EH (cell line): ENCODE measurements around the gene AXL.
"Not testable (repeated sequence)": the region's sequence is repeated elsewhere in the genome, so short reads cannot be mapped to it uniquely, and the experiment has no call there.

ENCODE experiments used
- DNase-seq: peaks from one replicate; pipeline ENCODE4 v3.0.0-alpha.2; 2015; ENCODE audit warnings: low read depth

The AXL gene

GRCh38 chr19:41218615-41219507 is at the start of gene AXL:
AXL (plus strand) TSS chr19:41219223; CDS start chr19:41219393, 170 bp downstream.
- peak; percentile 87 for DNase-seq

DNA sequence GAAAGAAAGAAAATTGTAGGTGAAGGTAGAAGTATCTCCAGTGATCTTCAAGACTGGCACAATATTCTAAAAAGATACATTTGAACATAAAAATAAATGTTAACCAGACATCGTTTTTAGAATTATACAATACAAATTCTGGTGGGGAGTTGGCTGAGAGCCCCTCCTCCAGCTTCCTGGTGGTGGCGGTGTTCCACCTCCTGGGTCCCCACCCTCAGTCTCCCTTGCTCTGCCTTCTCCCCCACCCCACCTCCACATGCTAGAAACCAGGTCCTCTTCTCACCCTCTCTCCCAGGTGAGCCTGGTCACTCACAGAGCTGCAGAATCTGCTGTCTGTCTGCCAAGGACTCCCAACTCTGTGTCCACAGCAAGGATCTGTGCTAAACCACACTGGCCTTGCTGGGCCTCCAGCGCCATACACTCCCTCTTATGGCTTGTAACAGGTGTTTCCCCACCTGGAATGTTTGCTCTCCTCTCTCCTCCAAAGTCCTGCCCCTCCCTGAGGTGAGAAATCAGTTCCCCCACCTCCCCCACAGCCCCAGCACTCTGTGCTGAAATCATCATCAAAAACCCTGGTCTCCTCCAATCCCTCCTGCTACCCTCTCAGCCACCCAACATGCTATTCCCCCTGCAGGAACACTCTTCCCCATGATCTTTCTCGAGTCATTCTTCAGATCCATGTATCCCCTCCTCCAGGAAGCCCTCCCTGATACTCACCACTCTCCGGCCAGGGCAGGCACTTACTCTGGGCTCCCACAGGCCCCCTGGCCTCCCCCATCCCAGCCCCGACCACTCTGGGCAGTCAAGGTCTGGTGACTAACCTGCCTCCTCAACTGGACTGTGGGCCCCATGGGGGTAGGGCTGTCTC is 46.5 kb upstream of the AXL start:
- DNase-seq: no peak

GRCh38 chr19:41174297-41174928 is 44.6 kb upstream of the AXL start:
- DNase-seq: no peak

GRCh38 chr19:41175801-41176777 is 42.9 kb upstream of the AXL start:
- peak; percentile 86 for DNase-seq

- not testable (repeated sequence) for DNase-seq
These were observed 38.9 kb upstream of the AXL start for GRCh38 chr19:41180173-41180572.

- DNase-seq: no peak
These were observed 31.8 kb upstream of the AXL start for GRCh38 chr19:41186971-41187883.

- no peak for DNase-seq
These were observed 31.1 kb upstream of the AXL start for GRCh38 chr19:41187884-41188279.

DNA sequence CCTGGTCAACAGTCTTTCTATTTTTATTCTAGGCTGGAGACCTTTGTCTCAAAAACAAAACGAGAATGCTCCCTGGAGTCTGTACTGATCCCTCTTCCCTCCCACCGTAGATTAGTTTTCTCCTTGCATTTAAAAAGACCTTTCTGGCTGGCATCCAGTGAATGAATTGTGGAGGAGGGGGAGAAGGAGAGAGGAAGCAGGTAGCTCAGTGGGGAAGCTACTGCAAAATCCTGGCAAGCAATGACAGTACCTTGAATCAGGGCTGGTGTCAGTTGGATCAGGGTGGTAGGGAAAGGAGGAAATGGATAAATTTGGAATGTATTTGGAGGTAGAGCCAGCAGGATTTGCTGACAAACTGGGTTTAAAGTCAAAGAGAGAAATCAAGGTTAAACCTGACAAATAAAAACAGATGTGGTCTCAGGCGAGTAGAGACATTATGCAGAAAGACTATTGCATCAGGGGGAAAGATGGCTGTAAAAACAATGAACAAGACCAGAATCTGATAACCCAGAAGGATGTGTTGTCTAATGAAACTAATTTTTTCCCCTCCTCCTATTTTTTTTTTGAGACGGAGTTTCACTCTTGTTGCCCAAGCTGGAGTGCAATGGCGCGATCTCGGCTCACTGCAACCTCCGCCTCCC is 29.5 kb upstream of the AXL start:
- no peak for DNase-seq

DNA sequence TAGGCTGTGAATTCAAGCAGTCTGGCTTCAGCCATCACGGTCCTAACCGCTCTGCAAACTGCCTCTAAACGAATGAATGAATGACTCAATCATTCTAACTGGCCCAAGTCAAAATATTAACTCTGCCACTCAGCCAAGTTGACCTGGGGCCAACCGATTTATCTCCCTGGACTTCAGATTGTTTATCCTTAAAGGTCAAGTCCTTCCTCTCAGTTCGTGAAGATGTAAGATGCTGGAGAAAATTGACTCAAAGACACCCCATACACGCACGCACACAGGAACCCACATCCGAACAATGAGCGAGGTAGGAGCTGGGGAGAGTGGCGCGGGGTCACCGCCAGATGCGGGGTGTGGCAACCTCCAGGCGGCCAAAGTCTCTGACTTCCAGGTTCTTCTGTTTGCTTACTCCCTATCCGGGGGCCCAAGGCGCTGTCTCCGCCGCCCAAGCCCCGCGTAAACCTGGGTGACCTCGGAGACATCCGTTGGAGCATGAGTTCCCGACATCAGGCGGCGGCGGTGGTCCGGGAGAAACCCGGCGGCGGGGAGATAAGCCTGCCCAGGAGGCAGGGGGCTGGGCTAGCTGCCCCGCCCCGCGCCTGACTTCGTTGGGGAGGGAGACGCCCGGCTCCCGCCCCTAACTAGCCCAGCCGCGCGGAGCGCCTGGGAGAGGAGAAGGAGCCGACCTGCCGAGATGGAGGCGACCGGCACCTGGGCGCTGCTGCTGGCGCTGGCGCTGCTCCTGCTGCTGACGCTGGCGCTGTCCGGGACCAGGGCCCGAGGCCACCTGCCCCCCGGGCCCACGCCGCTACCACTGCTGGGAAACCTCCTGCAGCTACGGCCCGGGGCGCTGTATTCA is 26.2 kb upstream of the AXL start, which contains the start of gene CYP2S1:
Gene CYP2S1 (plus strand): TSS at position 646 of the 856 bp plus-strand sequence. CDS start 46 bp downstream, at position 692.
- DNase-seq: peak; percentile 21

DNA sequence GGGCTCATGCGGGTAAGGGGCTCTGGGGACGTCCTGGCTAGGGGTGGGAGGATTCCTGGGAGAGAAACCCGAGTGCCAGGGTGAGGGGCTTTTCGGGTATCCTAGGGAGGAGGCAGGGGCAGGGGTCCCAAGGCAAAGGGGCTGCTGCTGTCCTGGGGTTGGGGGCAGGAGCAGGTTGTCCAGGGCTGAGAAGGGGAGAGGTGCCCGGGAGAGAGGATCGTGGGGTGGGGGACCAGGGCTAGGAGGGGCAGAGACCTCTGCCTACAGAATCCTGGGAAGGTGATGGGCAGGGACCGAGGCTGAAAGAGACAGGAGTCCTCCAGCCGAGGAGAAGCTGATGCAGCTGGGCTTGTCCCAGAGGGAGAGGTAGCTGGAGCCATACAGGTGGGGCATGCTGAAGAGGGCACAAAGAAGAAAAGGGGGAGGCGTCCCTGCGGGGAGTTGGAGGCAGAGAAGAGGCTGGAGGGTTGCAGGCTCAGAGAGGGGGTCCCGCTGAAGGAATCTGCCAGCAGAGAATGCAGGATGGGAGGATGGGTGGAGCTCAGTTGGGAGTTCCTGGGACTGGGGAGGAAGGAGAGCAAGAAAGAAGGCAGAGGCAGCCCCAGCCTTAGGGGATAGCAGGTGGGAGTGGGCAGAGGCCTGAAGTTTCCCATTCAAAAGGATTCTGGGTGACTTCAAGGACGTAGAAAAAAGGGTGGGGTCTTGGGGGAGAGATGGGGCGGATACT is 25.4 kb upstream of the AXL start:
- no peak for DNase-seq

GRCh38 chr19:41194157-41194552 is 24.9 kb upstream of the AXL start:
- DNase-seq: no peak

DNA sequence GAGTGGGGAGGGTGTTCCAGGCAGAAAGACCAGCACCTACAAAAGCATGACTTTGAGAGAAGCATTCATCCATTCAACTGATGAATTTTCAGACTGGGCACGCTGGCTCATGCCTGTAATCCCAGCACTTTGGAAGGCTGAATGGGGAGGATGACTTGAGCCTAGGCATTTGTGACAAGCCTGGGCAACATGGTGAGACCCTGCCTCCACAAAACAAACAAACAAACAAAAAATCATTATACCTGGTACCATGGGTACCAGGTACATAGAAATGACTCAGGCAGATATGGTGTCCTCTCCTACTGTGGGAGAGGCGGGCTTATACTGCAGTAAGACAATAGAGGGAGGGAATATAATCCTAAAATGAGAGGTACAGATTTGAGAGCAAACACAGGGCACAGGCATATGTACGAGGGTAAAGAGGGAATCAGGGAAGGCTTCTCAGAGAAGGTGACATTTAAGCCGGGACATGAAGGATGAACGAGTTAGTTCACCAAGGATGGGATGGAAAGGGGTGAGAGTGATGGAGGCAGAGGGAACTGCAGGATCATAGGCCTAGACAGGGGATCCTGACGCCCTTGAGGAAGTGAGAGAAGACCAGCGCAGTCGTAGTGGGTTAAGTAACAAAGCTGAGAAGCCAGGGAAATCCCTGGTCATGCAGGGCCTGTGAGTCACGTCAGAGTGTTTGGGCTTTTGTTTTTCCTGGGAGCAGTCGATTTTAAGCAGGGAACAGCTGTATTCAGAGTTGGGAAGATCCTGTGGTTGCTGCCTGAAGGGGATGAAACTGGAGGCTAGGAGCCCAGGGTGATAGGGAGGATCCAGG is 23.1 kb upstream of the AXL start:
- DNase-seq: peak; percentile 39

DNA sequence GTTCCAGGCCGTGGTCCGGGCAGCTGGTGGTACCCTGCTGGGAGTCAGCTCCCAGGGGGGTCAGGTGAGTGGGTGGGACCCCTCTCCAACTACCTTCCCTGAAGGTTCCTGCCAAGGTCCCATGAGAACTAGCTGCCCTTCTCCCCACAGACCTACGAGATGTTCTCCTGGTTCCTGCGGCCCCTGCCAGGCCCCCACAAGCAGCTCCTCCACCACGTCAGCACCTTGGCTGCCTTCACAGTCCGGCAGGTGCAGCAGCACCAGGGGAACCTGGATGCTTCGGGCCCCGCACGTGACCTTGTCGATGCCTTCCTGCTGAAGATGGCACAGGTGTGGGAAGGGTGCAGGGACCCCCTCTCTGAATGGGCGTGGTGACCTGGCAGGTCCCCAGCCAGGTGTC is 20.5 kb upstream of the AXL start:
- DNase-seq: no peak

DNA sequence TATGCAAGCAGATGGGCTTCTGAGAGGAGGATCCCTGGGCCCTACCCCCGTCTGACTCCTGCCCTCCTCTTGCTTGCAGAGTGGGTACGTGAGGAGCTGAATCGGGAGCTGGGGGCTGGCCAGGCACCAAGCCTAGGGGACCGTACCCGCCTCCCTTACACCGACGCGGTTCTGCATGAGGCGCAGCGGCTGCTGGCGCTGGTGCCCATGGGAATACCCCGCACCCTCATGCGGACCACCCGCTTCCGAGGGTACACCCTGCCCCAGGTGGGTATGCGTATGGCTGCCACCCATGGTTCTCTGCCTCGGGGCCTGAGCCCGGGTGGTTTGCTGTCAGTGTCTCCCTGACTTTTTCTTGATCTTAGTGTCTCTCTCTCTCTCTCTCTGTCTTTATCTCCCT is 15.7 kb upstream of the AXL start:
- no peak for DNase-seq

GRCh38 chr19:41204338-41204737 is 14.7 kb upstream of the AXL start:
- peak; percentile 89 for DNase-seq

- DNase-seq: peak; percentile 52
These were observed 13.0 kb upstream of the AXL start for GRCh38 chr19:41205995-41206394.

DNA sequence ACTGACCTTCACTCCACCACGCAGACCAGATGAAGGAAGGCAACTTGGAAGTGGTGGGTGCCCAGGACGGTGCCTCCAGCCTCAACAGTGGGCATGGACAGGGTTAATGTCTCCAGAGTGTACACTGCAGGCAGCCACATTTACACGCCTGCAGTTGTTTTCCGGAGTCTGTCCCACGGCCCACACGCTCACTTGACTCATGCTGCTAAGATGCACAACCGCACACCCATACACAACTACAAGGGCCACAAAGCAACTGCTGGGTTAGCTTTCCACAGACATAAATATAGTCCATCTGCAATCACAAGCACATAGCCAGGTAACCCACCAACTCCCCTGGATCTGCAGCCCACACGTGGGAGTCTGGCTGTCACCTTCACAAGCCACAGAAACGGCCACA is 12.6 kb upstream of the AXL start:
- no peak for DNase-seq
